K562 (cell line): ENCODE data around the gene MPPED1. TPM values are rescaled to one million over a fixed set of nuclear protein-coding genes. Genes with fewer than 3 reads are reported as not detected.

ENCODE experiments used
- ATAC-seq: fragments of 200-7000 bp; cut with Tn5 transposase; 3 replicates; pipeline ENCODE4 v1.9.1; 2020; ENCODE audit warnings: moderate library complexity
- BruUV-seq: library from RNA; stranded (reverse); fragments of 400-500 nt; replicated peaks from 2 replicates; lab custom pipeline; 2021; lab: Mats Ljungman, UMichigan
- CTCF ChIA-PET: fragments of 300-600 bp; formaldehyde crosslinking; extraction: SDS; loops from one replicate; lab custom pipeline; 2021; ENCODE audit warnings: low intra/inter-chr PET ratio; lab: Yijun Ruan, JAX
- POLR2A ChIA-PET: fragments of 300-600, 350-650 bp; sonication (Branson Sonifier 250); formaldehyde crosslinking; extraction: SDS; loops from one replicate; lab custom pipeline; 2021; ENCODE audit warnings: antibody characterized with exemption, inconsistent platforms; lab: Yijun Ruan, JAX
- DNase-seq, 4 experiments: peaks; one replicate each; pipeline versions ENCODE4 v3.0.0 to v3.0.0-alpha.2; 2011 to 2018; ENCODE audit warnings: low spot score in 3 of 4, mixed read lengths in 3 of 4; ENCODE audit errors: extremely low read depth in 1 of 4
- FAIRE-seq: peaks from 2 replicates; lab custom pipeline; 2011; peaks lifted over from hg19 to GRCh38; lab: Jason Lieb, UNC
- H2AFZ ChIP-seq: 2 replicates; pipeline ENCODE4 v1.6.0; 2011; ENCODE audit warnings: low read depth, low read length, control low read depth, inconsistent platforms
- H3K27ac ChIP-seq: fragments of 200-600 bp; 3 replicates; pipeline ENCODE4 v1.8.0; 2011; ENCODE audit warnings: low read depth, mild to moderate bottlenecking, control low read depth, inconsistent platforms, low read length, moderate library complexity, mixed read lengths; ENCODE audit errors: extremely low read depth
- H3K27me3 ChIP-seq, 2 experiments: fragments of 300-600 bp in 1 of 2; 2 replicates in 1 of 2; 3 replicates in 1 of 2; pipeline versions ENCODE4 v1.6.0 to v1.8.0; 2011; ENCODE audit warnings: inconsistent platforms in 2 of 2, low read length in 2 of 2, mild to moderate bottlenecking in 1 of 2, mixed read lengths in 1 of 2, moderate library complexity in 1 of 2; ENCODE audit not compliant: control insufficient read depth in 2 of 2, insufficient read depth in 2 of 2
- H3K36me3 ChIP-seq: fragments of 300-600 bp; 3 replicates; pipeline ENCODE4 v1.8.0; 2011; ENCODE audit warnings: mild to moderate bottlenecking, low read length, inconsistent platforms; ENCODE audit not compliant: control insufficient read depth, insufficient read depth
- H3K4me1 ChIP-seq, 2 experiments: fragments of 200-600 bp in 1 of 2; replicated peaks in 1 of 2; 2 replicates in 1 of 2; 3 replicates in 1 of 2; pipeline versions ENCODE4 v1.5.1 to v1.8.0; 2011; ENCODE audit warnings: inconsistent platforms in 2 of 2, low read length in 2 of 2, mild to moderate bottlenecking in 1 of 2, mixed read lengths in 1 of 2, moderate library complexity in 1 of 2; ENCODE audit not compliant: control insufficient read depth in 2 of 2, insufficient read depth in 2 of 2
- H3K4me2 ChIP-seq: 2 replicates; pipeline ENCODE4 v1.6.1; 2011; ENCODE audit warnings: low read length, control low read depth, inconsistent platforms, mixed read lengths; ENCODE audit not compliant: insufficient read depth
- H3K4me3 ChIP-seq: fragments of 200-600 bp; sonication (generic), shearing (Covaris generic); 2 replicates; pipeline ENCODE4 v1.5.1; 2016; ENCODE audit warnings: control low read depth, inconsistent platforms
- H3K79me2 ChIP-seq: fragments of 200-600 bp; 3 replicates; pipeline ENCODE4 v1.8.0; 2011; ENCODE audit warnings: low read length, inconsistent platforms; ENCODE audit not compliant: control insufficient read depth, insufficient read depth
- H3K9ac ChIP-seq, 2 experiments: 2 replicates each; pipeline versions ENCODE4 v1.6.0 to v1.6.1; 2011; ENCODE audit warnings: low read depth in 2 of 2, low read length in 2 of 2, control low read depth in 1 of 2, inconsistent platforms in 1 of 2, mild to moderate bottlenecking in 1 of 2, mixed read lengths in 1 of 2; ENCODE audit not compliant: insufficient read depth in 1 of 2
- H3K9me1 ChIP-seq: one replicate; pipeline ENCODE4 v1.6.0; 2011; ENCODE audit warnings: inconsistent platforms, mild to moderate bottlenecking, low read length, moderate library complexity; ENCODE audit not compliant: control insufficient read depth, insufficient read depth
- H3K9me3 ChIP-seq: replicated peaks from 2 replicates; pipeline ENCODE4 v1.5.1; 2011; ENCODE audit warnings: low read depth, low read length, inconsistent platforms; ENCODE audit not compliant: control insufficient read depth, insufficient read depth
- H4K20me1 ChIP-seq: replicated peaks from 2 replicates; pipeline ENCODE4 v1.6.1; 2011; ENCODE audit warnings: low read length, inconsistent platforms, mixed read lengths; ENCODE audit not compliant: control insufficient read depth, insufficient read depth
- RBM34 ChIP-seq: fragments of 200-400 bp; formaldehyde crosslinking; IDR thresholded peaks from 2 replicates; pipeline ENCODE4 v1.6.1; 2018; ENCODE audit warnings: low read length, borderline replicate concordance; ENCODE audit not compliant: insufficient read depth
- TFE3 ChIP-seq: fragments of 450-650 bp; formaldehyde crosslinking; IDR thresholded peaks from 2 replicates; pipeline ENCODE4 v1.4.0; 2020; ENCODE audit warnings: mild to moderate bottlenecking, mixed read lengths
- WGBS: fragments of 100-300 bp; shearing (Covaris generic); methylation state at CpG from one replicate; pipeline ENCODE4 v1.1.6; 2016; ENCODE audit warnings: low coverage, mixed read lengths; ENCODE audit not compliant: insufficient coverage; ENCODE audit errors: missing lambda C conversion rate; 5-methylcytosine and 5-hydroxymethylcytosine counted together
- in situ Hi-C: fragments of 300-500 bp; cut with MboI; formaldehyde crosslinking; loops from 4 replicates; pipeline ENCODE4 v1.15.0; 2018; ENCODE audit warnings: inconsistent platforms, mixed read lengths
- intact Hi-C: fragments of 100-400 bp; cut with micrococcal nuclease; formaldehyde crosslinking; loops from 2 replicates; pipeline ENCODE4 v1.14.2; 2022
- polyA plus RNA-seq, 8 experiments: library from polyadenylated mRNA; depleted of rRNA in 4 of 8; stranded (reverse) in 5 of 8; unstranded in 3 of 8; fragments of >200 nt; fragmentation: Nextera tagmentation in 2 of 8; fragmentation: Illumina TruSeq in 1 of 8; extraction: Ambion mirVana in 2 of 8; extraction: Trizol in 1 of 8; gene quantifications; 2 replicates each; pipeline versions ENCODE4 v1.2.1 to v1.2.3, GENCODE V29; 2011 to 2014; ENCODE audit warnings: inconsistent platforms in 1 of 8, missing spikeins in 1 of 8
- total RNA-seq, 7 experiments: library from RNA; depleted of rRNA in 6 of 7; stranded (reverse); fragments of >200 nt in 6 of 7; fragmentation: Illumina TruSeq in 2 of 7; extraction: Trizol in 2 of 7; gene quantifications; 2 replicates each; pipeline versions ENCODE4 v1.2.1 to v1.2.3, GENCODE V29; 2011 to 2021; ENCODE audit warnings: low replicate concordance in 1 of 7

Gene MPPED1
- total and polyA plus RNA-seq, 9 of the 15 experiments (the other 6 are each of a cell fraction or from before 2014, with no cell fraction given) = not detected

- Histone ChIP-seq H2AFZ (no peak overlapping the region), H3K9me1 (no peaks in the 10 kb centered on the region), H3K27ac (no peak overlapping the region), H3K4me1 (peaks cover 0 to 11% of the 10 kb centered on the region in 2 experiments; a peak in 2 of 5 replicates), H3K79me2 (no peaks in the 10 kb centered on the region), H3K9ac (no peak overlapping the region), H3K9me3 (no peaks in the 10 kb centered on the region), H3K27me3 (peaks cover 0 to 4% of the 10 kb centered on the region in 2 experiments; a peak in 2 of 5 replicates), H3K36me3 (no peaks in the 10 kb centered on the region), H3K4me2 (no peak overlapping the region), H3K4me3 (no peak overlapping the region), H4K20me1 (no peaks in the 10 kb centered on the region)
- 0% methylated on average over 14 of the region's 17 CpGs for WGBS
- in situ Hi-C loops = loop anchor here (10.0 kb wide), 1 partner anchor 1228 kb away; no protein-coding TSS in a partner anchor
- intact Hi-C loops = loop anchor here (5.0 kb wide), 1 partner anchor 226 kb away; no protein-coding TSS in a partner anchor
- no peak for TF ChIP-seq RBM34
- no peak for TF ChIP-seq TFE3
- ChIA-PET CTCF (no interaction called here), POLR2A (no interaction called here)
- FAIRE-seq (no peak), ATAC-seq (no peak), DNase-seq (no peak)
- no TSS peak for BruUV-seq
Measured at GRCh38 chr22:43396321-43396933, 15.4 kb upstream of the MPPED1 start.
